Vagina (tissue), 2 donors: ENCODE data around the gene FBXW4. TPM values are rescaled to one million over a fixed set of nuclear protein-coding genes. Genes with fewer than 3 reads are reported as not detected.

Source experiments
- DNase-seq, 2 donors: peaks; one replicate each; pipeline ENCODE4 v3.0.0-alpha.2; 2017; ENCODE audit errors: extremely low spot score in 2 of 2
- H3K27ac ChIP-seq: fragments of 200-600 bp; sonication (generic); one replicate; pipeline ENCODE4 v1.5.1; 2019
- H3K27me3 ChIP-seq: fragments of 200-600 bp; sonication (generic); one replicate; pipeline ENCODE4 v1.5.1; 2019
- H3K36me3 ChIP-seq, 2 donors: fragments of 200-600 bp; sonication (generic); one replicate each; pipeline ENCODE4 v1.5.1; 2017 to 2019
- H3K4me1 ChIP-seq: fragments of 200-600 bp; sonication (generic); one replicate; pipeline ENCODE4 v1.5.1; 2019
- H3K4me3 ChIP-seq, 2 donors: fragments of 200-600 bp; sonication (generic); 1 replicate in 1 of 2; 2 replicates in 1 of 2; pipeline ENCODE4 v1.5.1; 2016 to 2019
- H3K9me3 ChIP-seq: fragments of 200-600 bp; sonication (generic); one replicate; pipeline ENCODE4 v1.5.1; 2019
- CTCF ChIP-seq, 3 experiments: fragments of 450-650 bp in 2 of 3; fragments of 200-600 bp in 1 of 3; sonication (generic) in 1 of 3; IDR thresholded peaks; one replicate each; pipeline ENCODE4 v1.5.1; 2017 to 2019; ENCODE audit warnings: antibody characterized with exemption in 3 of 3, mild to moderate bottlenecking in 2 of 3, moderate library complexity in 2 of 3
- POLR2A ChIP-seq, 2 donors: fragments of 450-650 bp; IDR thresholded peaks; one replicate each; pipeline ENCODE4 v1.6.1; 2017; ENCODE audit warnings: antibody characterized with exemption in 2 of 2, mild to moderate bottlenecking in 2 of 2, moderate library complexity in 2 of 2
- POLR2AphosphoS5 ChIP-seq, 2 donors: sonication (generic); formaldehyde crosslinking; IDR thresholded peaks; one replicate each; pipeline ENCODE4 v1.9.0; 2017; ENCODE audit warnings: antibody characterized with exemption in 2 of 2, mild to moderate bottlenecking in 2 of 2, low read depth in 1 of 2; ENCODE audit not compliant: insufficient read depth in 1 of 2
- intact Hi-C: fragments of 100-400 bp; cut with DNase I; formaldehyde crosslinking; loops from one replicate; pipeline ENCODE4 v1.15.1; 2023
- total RNA-seq: library from RNA; depleted of rRNA; stranded (reverse); fragments of >200 nt; gene quantifications from one replicate; pipeline ENCODE4 v1.2.3, GENCODE V29; 2016

Gene FBXW4
- total RNA-seq, 1 donor from 2014 or later, result 49.6 TPM

DNA sequence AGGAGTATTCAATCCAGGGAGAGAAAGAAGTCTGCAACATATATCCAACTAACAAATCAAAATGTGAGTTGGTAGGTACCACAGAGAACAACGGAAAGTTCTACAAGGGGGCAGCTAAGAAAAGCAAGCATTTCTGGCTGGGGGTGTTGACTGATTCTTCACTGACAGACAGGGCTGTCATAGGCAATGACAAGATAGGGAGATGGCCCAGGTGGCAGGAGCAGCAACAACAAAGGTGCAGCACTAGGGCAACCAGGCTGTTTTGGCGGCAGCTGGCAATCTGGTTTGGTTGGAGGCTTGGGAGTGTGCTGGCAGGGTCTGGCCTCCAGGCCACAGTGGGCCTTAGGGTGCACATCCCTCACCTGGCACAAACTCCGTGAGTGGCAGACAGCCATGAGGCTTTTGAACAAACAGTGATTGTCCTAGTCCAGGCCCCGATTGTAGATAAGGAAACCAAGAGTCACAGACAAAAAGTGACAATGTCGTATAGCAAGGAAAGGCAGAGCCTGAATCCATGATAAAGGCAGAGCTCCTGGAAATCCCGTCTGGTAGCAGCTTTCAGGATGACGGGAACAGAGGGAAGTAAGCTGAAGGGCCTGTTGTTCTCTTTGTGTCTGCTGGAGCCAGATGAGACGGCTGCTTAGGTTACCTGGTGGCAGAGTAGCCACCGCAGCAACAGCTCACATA is 78.4 kb downstream of the FBXW4 start:
- peaks cover 0 to 12% of the 10 kb centered on the region in 2 donors for H3K36me3 ChIP-seq
- H3K4me1 ChIP-seq, result no peaks in the 10 kb centered on the region
- intact Hi-C loops, result no loop called here
- DNase-seq, result no peak
- no peaks in the 10 kb centered on the region for H3K27me3 ChIP-seq
- no peaks in the 10 kb centered on the region for H3K9me3 ChIP-seq
- H3K4me3 ChIP-seq, result no peak overlapping the region
- TF ChIP-seq POLR2A (IDR thresholded peaks at IDR 0.05) (no peak), POLR2AphosphoS5 (IDR thresholded peaks at IDR 0.05; ENCODE audit: insufficient read depth in 1 of 2, low read depth in 1 of 2) (no peak), CTCF (IDR thresholded peaks at IDR 0.05) (no peak)
- no peak overlapping the region for H3K27ac ChIP-seq

- no peaks in the 10 kb centered on the region for H3K9me3 ChIP-seq
- intact Hi-C loops, result no loop called here
- H3K4me3 ChIP-seq, result no peak overlapping the region
- TF ChIP-seq POLR2A (IDR thresholded peaks at IDR 0.05) (no peak), POLR2AphosphoS5 (IDR thresholded peaks at IDR 0.05; ENCODE audit: insufficient read depth in 1 of 2, low read depth in 1 of 2) (no peak), CTCF (IDR thresholded peaks at IDR 0.05) (no peak)
- no peak overlapping the region for H3K27ac ChIP-seq
- DNase-seq, result no peak
- H3K36me3 ChIP-seq, result peaks cover 0 to 22% of the 10 kb centered on the region in 2 donors
- no peaks in the 10 kb centered on the region for H3K27me3 ChIP-seq
- H3K4me1 ChIP-seq, result no peaks in the 10 kb centered on the region
These were observed 79.3 kb downstream of the FBXW4 start for GRCh38 chr10:101615525-101616116.

GRCh38 chr10:101614663-101615524 is 80.1 kb downstream of the FBXW4 start:
- Histone ChIP-seq H3K36me3 (peaks cover 0 to 27% of the 10 kb centered on the region in 2 donors), H3K27ac (no peak overlapping the region), H3K4me1 (no peaks in the 10 kb centered on the region), H3K9me3 (no peaks in the 10 kb centered on the region), H3K4me3 (no peak overlapping the region), H3K27me3 (no peaks in the 10 kb centered on the region)
- DNase-seq, result no peak
- intact Hi-C loops, result no loop called here
- no peak for TF ChIP-seq POLR2AphosphoS5 (IDR thresholded peaks at IDR 0.05; ENCODE audit: insufficient read depth in 1 of 2, low read depth in 1 of 2)
- no peak for TF ChIP-seq CTCF (IDR thresholded peaks at IDR 0.05)
- no peak for TF ChIP-seq POLR2A (IDR thresholded peaks at IDR 0.05)

DNA sequence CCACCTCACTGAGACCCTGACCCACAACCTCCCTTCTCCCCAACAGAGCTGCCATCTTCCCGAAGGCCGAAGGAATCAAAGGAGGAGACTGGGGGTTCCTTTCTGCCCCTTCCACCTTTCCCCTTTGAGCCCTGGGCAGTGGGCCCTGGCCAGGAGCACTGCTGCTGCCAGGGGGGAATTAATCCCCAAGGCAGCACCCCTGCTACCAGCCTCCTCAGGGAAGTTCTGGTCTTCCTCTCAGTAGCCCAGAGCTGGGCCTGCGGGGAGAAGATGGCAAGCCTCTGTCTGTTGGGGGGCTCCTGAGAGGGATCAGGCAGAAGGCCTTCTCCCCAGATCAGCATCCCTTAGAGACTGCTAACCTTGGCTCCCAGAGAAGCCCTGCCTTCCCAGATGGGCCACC is 81.3 kb downstream of the FBXW4 start:
- Histone ChIP-seq H3K36me3 (peaks cover 0 to 33% of the 10 kb centered on the region in 2 donors), H3K27ac (no peak overlapping the region), H3K9me3 (no peaks in the 10 kb centered on the region), H3K27me3 (no peaks in the 10 kb centered on the region), H3K4me3 (no peak overlapping the region), H3K4me1 (no peaks in the 10 kb centered on the region)
- no peak for TF ChIP-seq POLR2A (IDR thresholded peaks at IDR 0.05)
- no peak for DNase-seq
- intact Hi-C loops, result no loop called here

DNA sequence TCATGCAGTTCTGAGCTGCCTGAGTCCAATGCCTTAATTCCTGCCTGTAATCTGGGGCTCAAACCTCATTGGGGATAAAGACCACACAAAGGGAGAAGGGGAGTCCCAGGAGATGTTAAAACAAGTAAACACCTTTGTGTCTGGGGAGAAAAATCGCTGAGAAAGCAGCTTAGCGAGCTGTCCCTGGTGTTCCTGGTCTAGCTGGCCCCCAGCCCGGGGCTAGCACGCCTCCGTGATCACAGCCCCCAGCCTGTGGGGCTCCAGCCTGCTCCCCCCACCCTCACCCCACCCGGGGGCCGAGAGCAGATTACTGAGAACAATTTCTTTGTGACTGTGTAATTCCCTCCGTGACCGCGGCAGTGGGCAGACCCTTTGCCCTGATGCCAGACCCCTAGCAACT is 82.1 kb downstream of the FBXW4 start:
- DNase-seq, result no peak
- Histone ChIP-seq H3K4me3 (no peak overlapping the region), H3K9me3 (no peaks in the 10 kb centered on the region), H3K27ac (no peak overlapping the region), H3K36me3 (peaks cover 0 to 38% of the 10 kb centered on the region in 2 donors), H3K27me3 (no peaks in the 10 kb centered on the region), H3K4me1 (no peaks in the 10 kb centered on the region)
- TF ChIP-seq CTCF (IDR thresholded peaks at IDR 0.05) (no peak), POLR2AphosphoS5 (IDR thresholded peaks at IDR 0.05; ENCODE audit: insufficient read depth in 1 of 2, low read depth in 1 of 2) (no peak), POLR2A (IDR thresholded peaks at IDR 0.05) (no peak)
- intact Hi-C loops, result no loop called here
